HCT116 (cell line): ENCODE data around the gene RAMAC. TPM values are rescaled to one million over a fixed set of nuclear protein-coding genes. Genes with fewer than 3 reads are reported as not detected.

Experiments used
- ATAC-seq: fragments of 200-7000 bp; cut with Tn5 transposase; 2 replicates; pipeline ENCODE4 v1.9.1; 2020; ENCODE audit warnings: mild to moderate bottlenecking, moderate library complexity
- BruUV-seq: library from RNA; stranded (reverse); fragments of 400-500 nt; replicated peaks from 2 replicates; lab custom pipeline; 2021; lab: Mats Ljungman, UMichigan
- CTCF ChIA-PET: fragments of 300-600 bp; sonication (Branson Sonifier 250); formaldehyde crosslinking; loops from one replicate; lab custom pipeline; 2021; ENCODE audit warnings: antibody characterized with exemption; lab: Charles Lee
- POLR2A ChIA-PET: fragments of 300-600, 350-600 bp; sonication (Branson Sonifier 250); formaldehyde crosslinking; loops from one replicate; lab custom pipeline; 2021; ENCODE audit warnings: antibody characterized with exemption; lab: Charles Lee
- RAD21 ChIA-PET, 2 experiments: fragments of 300-600 bp; sonication (Branson Sonifier 250); formaldehyde crosslinking; loops; one replicate each; lab custom pipeline; 2023; ENCODE audit warnings: low total read pairs in 2 of 2; ENCODE audit not compliant: uncharacterized antibody in 2 of 2, unreplicated experiment in 2 of 2, low non-redundant PET in 1 of 2; lab: Charles Lee
- DNase-seq: peaks from one replicate; pipeline ENCODE4 v3.0.0-alpha.2; 2010; ENCODE audit warnings: low read depth, low spot score
- H2AFZ ChIP-seq: fragments of 200-600 bp; shearing (Covaris generic), sonication (generic); 2 replicates; pipeline ENCODE4 v1.6.1; 2017; ENCODE audit warnings: low read depth, mixed run types, mixed read lengths, antibody characterized with exemption, low read length; ENCODE audit not compliant: poor library complexity, severe bottlenecking
- H3K27ac ChIP-seq: 2 replicates; pipeline ENCODE4 v1.5.1; 2012; ENCODE audit warnings: low read depth, low read length
- H3K27me3 ChIP-seq: fragments of 200-600 bp; sonication (generic); 2 replicates; pipeline ENCODE4 v1.6.1; 2016; ENCODE audit warnings: mixed run types, low read length, mixed read lengths; ENCODE audit not compliant: insufficient read depth
- H3K36me3 ChIP-seq, 2 experiments: fragments of 200-500 bp in 1 of 2; fragments of 200-600 bp in 1 of 2; sonication (Bioruptor generic) in 1 of 2; sonication (generic) in 1 of 2; 2 replicates each; pipeline versions ENCODE4 v1.5.1 to v1.6.1; 2014 to 2016; ENCODE audit warnings: low read length in 2 of 2, inconsistent platforms in 1 of 2, mixed read lengths in 1 of 2, mixed run types in 1 of 2; ENCODE audit not compliant: insufficient read depth in 2 of 2, control insufficient read depth in 1 of 2
- H3K4me1 ChIP-seq, 2 experiments: fragments of 200-600 bp in 1 of 2; sonication (generic) in 1 of 2; 2 replicates each; pipeline versions ENCODE4 v1.5.1 to v1.6.1; 2012 to 2017; ENCODE audit warnings: low read length in 2 of 2, inconsistent platforms in 1 of 2, mild to moderate bottlenecking in 1 of 2, mixed read lengths in 1 of 2, mixed run types in 1 of 2, moderate library complexity in 1 of 2; ENCODE audit not compliant: insufficient read depth in 2 of 2, control insufficient read depth in 1 of 2
- H3K4me2 ChIP-seq: fragments of 200-600 bp; sonication (generic); 2 replicates; pipeline ENCODE4 v1.6.1; 2017; ENCODE audit warnings: mixed run types, low read length, mixed read lengths
- H3K4me3 ChIP-seq, 2 experiments: fragments of 200-600 bp in 1 of 2; sonication (generic) in 1 of 2; replicated peaks in 1 of 2; 2 replicates each; pipeline ENCODE4 v1.5.1; 2011 to 2016; ENCODE audit warnings: low read length in 2 of 2, control low read depth in 1 of 2, low read depth in 1 of 2, mild to moderate bottlenecking in 1 of 2, mixed read lengths in 1 of 2, mixed run types in 1 of 2
- H3K79me2 ChIP-seq: fragments of 200-600 bp; sonication (generic); 2 replicates; pipeline ENCODE4 v1.6.1; 2017; ENCODE audit warnings: mild to moderate bottlenecking, mixed run types, low read length, moderate library complexity, mixed read lengths; ENCODE audit not compliant: insufficient read depth
- H3K9ac ChIP-seq: fragments of 200-600 bp; sonication (generic); 2 replicates; pipeline ENCODE4 v1.6.1; 2016; ENCODE audit warnings: low read length, mixed read lengths
- H3K9me2 ChIP-seq: fragments of 200-600 bp; sonication (generic), shearing (Covaris generic); 2 replicates; pipeline ENCODE4 v1.6.1; 2017; ENCODE audit warnings: mixed run types, mild to moderate bottlenecking, moderate library complexity; ENCODE audit not compliant: insufficient read depth
- H3K9me3 ChIP-seq, 2 experiments: fragments of 200-500 bp in 1 of 2; fragments of 200-600 bp in 1 of 2; sonication (Bioruptor generic) in 1 of 2; sonication (generic) in 1 of 2; 2 replicates each; pipeline ENCODE4 v1.6.1; 2014 to 2017; ENCODE audit warnings: low read length in 2 of 2, mixed read lengths in 2 of 2, inconsistent platforms in 1 of 2, low read depth in 1 of 2, mild to moderate bottlenecking in 1 of 2, mixed run types in 1 of 2, moderate library complexity in 1 of 2; ENCODE audit not compliant: control insufficient read depth in 1 of 2, insufficient read depth in 1 of 2
- H4K20me1 ChIP-seq: fragments of 200-600 bp; sonication (generic), shearing (Covaris generic); 2 replicates; pipeline ENCODE4 v1.6.1; 2017; ENCODE audit warnings: mixed run types, mild to moderate bottlenecking, moderate library complexity; ENCODE audit not compliant: insufficient read depth
- ATF3 ChIP-seq: IDR thresholded peaks from 2 replicates; pipeline ENCODE4 v1.6.1; 2012
- CBX3 ChIP-seq: IDR thresholded peaks from 2 replicates; pipeline ENCODE4 v1.6.1; 2012; ENCODE audit warnings: low read depth
- CEBPB ChIP-seq: IDR thresholded peaks from 2 replicates; pipeline ENCODE4 v1.6.1; 2012; ENCODE audit warnings: low read depth
- CTCF ChIP-seq, 3 experiments: fragments of 200-600 bp in 1 of 3; sonication (generic) in 1 of 3; IDR thresholded peaks in 2 of 3; conservative IDR thresholded peaks in 1 of 3; 2 replicates each; pipeline ENCODE4 v1.5.1; 2012 to 2017; ENCODE audit warnings: low read depth in 2 of 3, low read length in 2 of 3, antibody characterized with exemption in 1 of 3, borderline replicate concordance in 1 of 3, control low read depth in 1 of 3, mild to moderate bottlenecking in 1 of 3, mixed read lengths in 1 of 3, mixed run types in 1 of 3, moderate library complexity in 1 of 3; ENCODE audit not compliant: insufficient read depth in 1 of 3
- ELF1 ChIP-seq: IDR thresholded peaks from 2 replicates; pipeline ENCODE4 v1.6.1; 2012; ENCODE audit warnings: low read depth, borderline replicate concordance
- EZH2phosphoT487 ChIP-seq: fragments of 200-600 bp; IDR thresholded peaks from 2 replicates; pipeline ENCODE4 v1.6.1; 2018; ENCODE audit warnings: antibody characterized with exemption, borderline replicate concordance
- FOSL1 ChIP-seq: IDR thresholded peaks from 2 replicates; pipeline ENCODE4 v1.6.1; 2012; ENCODE audit warnings: low read depth
- JUND ChIP-seq: IDR thresholded peaks from 2 replicates; pipeline ENCODE4 v1.6.1; 2012
- MAX ChIP-seq: IDR thresholded peaks from 2 replicates; pipeline ENCODE4 v1.6.1; 2012
- RAD21 ChIP-seq: IDR thresholded peaks from 2 replicates; pipeline ENCODE4 v1.6.1; 2012; ENCODE audit warnings: low read depth, mild to moderate bottlenecking
- SP1 ChIP-seq: IDR thresholded peaks from 2 replicates; pipeline ENCODE4 v1.6.1; 2012; ENCODE audit warnings: low read depth
- TCF7L2 ChIP-seq: IDR thresholded peaks from 2 replicates; pipeline ENCODE4 v1.7.0; 2011; ENCODE audit warnings: borderline replicate concordance, inconsistent platforms; ENCODE audit not compliant: insufficient read depth, insufficient read length; ENCODE audit errors: extremely low read depth
- ZFX ChIP-seq: fragments of 450-650 bp; IDR thresholded peaks from 2 replicates; pipeline ENCODE4 v1.6.1; 2017
- intact Hi-C: fragments of 100-400 bp; cut with micrococcal nuclease; formaldehyde crosslinking; loops from 2 replicates; pipeline ENCODE4 v1.10.0; 2022
- total RNA-seq: library from RNA; stranded (reverse); gene quantifications from one replicate; pipeline ENCODE4 v1.2.1, GENCODE V29; 2021; ENCODE audit not compliant: unreplicated experiment
- TF ChIP-seq, protein P1 (sequence below): IDR thresholded peaks from 2 replicates; pipeline ENCODE4 v1.6.1; 2011; ENCODE audit warnings: mild to moderate bottlenecking, low read length, moderate library complexity; ENCODE audit not compliant: insufficient replicate concordance; ENCODE audit errors: extremely low read depth

The RAMAC gene
- total RNA-seq, 1 experiment from 2014 or later, result 16.5 TPM

GRCh38 chr15:82960766-82961165 is 25.2 kb upstream of the RAMAC start (continued):
- TF ChIP-seq TCF7L2 (no peak), MAX (no peak), SP1 (no peak), ELF1 (no peak), JUND (no peak), CTCF (IDR thresholded peaks at IDR 0.05 in 2 of 3, conservative IDR thresholded peaks at IDR 0.05 in 1 of 3; ENCODE audit: borderline replicate concordance in 1 of 3, insufficient read depth in 1 of 3, low read depth in 2 of 3, low read length in 2 of 3) (no peak), ZFX (no peak), ATF3 (no peak)

DNA sequence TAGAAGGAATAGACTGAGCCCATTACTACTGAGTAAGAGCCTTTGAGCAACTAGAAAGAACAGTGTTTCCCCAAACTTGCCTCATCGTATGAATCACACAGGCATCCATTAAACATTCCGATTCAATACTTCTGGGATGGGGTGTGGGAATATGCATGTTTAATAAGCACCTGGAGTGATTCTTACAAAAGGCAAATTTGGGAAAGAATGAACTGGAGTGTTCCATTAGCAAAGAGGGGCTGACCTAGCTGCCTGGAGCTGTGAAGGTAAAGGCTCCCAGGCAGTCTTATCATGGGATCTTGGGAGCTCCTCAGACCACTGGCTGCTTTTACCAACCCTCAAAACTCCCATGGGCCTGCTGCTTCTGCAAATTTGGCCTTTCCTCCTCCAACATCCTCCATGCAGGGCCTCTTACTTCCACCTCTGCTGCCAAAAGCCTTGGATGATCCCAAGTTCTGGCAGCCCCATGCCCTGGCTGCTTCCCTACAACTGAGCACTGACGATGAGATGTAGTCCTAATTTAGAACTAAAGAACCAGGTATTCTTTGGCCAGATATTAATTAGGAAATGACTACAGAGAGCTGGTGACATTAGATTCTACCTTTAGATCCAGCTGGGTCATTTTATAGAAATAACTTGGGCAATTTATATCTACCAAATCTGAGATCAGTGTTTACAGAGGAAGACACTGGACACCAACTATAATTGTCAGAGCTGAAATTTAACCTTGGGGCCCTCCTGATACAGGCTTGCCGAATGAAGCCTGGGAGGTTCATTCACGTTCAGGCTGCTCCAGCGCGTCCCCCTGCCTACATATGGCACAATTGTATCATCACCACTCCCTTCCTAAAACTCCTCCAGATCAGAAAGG is 22.3 kb upstream of the RAMAC start:
- CTCF ChIA-PET, result no interaction called here
- Histone ChIP-seq H3K27me3 (no peaks in the 10 kb centered on the region), H3K4me2 (no peak overlapping the region), H3K27ac (no peak overlapping the region), H3K79me2 (no peaks in the 10 kb centered on the region), H3K4me1 (no peaks in the 10 kb centered on the region), H3K9me2 (no peaks in the 10 kb centered on the region), H2AFZ (no peak overlapping the region), H4K20me1 (no peaks in the 10 kb centered on the region)
- ATAC-seq, result no peak
- POLR2A ChIA-PET, result no interaction called here
- RAD21 ChIA-PET, result no interaction called here
- intact Hi-C loops, result no loop called here
- TF ChIP-seq TCF7L2, result no peak
- no peak for TF ChIP-seq EZH2phosphoT487
- no peak for TF ChIP-seq SP1
- no peak for TF ChIP-seq ZFX
- no peak for TF ChIP-seq CBX3
- no peak for TF ChIP-seq MAX
- TF ChIP-seq, protein P1, sequence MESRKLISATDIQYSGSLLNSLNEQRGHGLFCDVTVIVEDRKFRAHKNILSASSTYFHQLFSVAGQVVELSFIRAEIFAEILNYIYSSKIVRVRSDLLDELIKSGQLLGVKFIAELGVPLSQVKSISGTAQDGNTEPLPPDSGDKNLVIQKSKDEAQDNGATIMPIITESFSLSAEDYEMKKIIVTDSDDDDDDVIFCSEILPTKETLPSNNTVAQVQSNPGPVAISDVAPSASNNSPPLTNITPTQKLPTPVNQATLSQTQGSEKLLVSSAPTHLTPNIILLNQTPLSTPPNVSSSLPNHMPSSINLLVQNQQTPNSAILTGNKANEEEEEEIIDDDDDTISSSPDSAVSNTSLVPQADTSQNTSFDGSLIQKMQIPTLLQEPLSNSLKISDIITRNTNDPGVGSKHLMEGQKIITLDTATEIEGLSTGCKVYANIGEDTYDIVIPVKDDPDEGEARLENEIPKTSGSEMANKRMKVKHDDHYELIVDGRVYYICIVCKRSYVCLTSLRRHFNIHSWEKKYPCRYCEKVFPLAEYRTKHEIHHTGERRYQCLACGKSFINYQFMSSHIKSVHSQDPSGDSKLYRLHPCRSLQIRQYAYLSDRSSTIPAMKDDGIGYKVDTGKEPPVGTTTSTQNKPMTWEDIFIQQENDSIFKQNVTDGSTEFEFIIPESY, result no peak
- TF ChIP-seq CEBPB, result no peak
- TF ChIP-seq ELF1, result no peak
- no peak for TF ChIP-seq RAD21
- TF ChIP-seq FOSL1, result no peak
- TF ChIP-seq, all 23 proteins: peak for 0
- Histone ChIP-seq H3K36me3 (no peaks in the 10 kb centered on the region), H3K9me3 (no peaks in the 10 kb centered on the region), H3K9ac (no peak overlapping the region), H3K4me3 (no peak overlapping the region)
- no TSS peak for BruUV-seq
- DNase-seq, result no peak
